ENCODE data around the gene YWHAB.

DNA sequence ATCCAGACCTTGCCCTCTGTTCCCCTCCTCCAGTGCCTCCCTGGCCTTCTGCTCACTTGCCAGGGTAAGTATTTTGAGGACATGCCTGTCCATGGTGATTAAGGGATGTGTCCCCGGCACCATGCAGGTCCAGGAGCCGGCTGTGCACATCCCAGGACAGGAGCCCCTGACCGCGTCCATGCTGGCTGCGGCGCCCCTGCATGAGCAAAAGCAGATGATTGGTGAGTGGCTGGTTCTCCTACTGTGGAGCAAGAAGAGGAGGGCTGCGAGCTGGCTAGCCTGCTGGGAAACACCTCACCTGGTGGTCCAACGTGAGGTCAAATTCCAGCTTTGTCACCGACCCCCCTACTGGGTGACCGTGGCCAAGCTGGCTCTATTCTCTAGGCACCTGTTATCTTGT, 51.0 kb downstream of the YWHAB start:
- no peak for TF ChIP-seq BHLHE40 (IDR thresholded peaks at IDR 0.05; ENCODE audit: low read depth, low read length)
- TF ChIP-seq, protein P1, sequence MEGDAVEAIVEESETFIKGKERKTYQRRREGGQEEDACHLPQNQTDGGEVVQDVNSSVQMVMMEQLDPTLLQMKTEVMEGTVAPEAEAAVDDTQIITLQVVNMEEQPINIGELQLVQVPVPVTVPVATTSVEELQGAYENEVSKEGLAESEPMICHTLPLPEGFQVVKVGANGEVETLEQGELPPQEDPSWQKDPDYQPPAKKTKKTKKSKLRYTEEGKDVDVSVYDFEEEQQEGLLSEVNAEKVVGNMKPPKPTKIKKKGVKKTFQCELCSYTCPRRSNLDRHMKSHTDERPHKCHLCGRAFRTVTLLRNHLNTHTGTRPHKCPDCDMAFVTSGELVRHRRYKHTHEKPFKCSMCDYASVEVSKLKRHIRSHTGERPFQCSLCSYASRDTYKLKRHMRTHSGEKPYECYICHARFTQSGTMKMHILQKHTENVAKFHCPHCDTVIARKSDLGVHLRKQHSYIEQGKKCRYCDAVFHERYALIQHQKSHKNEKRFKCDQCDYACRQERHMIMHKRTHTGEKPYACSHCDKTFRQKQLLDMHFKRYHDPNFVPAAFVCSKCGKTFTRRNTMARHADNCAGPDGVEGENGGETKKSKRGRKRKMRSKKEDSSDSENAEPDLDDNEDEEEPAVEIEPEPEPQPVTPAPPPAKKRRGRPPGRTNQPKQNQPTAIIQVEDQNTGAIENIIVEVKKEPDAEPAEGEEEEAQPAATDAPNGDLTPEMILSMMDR (conservative IDR thresholded peaks at IDR 0.05; ENCODE audit: low read depth, low read length): no peak
- TF ChIP-seq SMC3 (IDR thresholded peaks at IDR 0.05; ENCODE audit: low read depth, low read length): no peak
- no peak for TF ChIP-seq CEBPB (IDR thresholded peaks at IDR 0.05; ENCODE audit: low read depth, low read length)
- TF ChIP-seq MAFK (IDR thresholded peaks at IDR 0.05; ENCODE audit: low read depth, low read length): no peak
- TF ChIP-seq POLR2A (IDR thresholded peaks at IDR 0.05; ENCODE audit: low read depth, low read length): no peak
- no peak for TF ChIP-seq RAD21 (IDR thresholded peaks at IDR 0.05; ENCODE audit: low read length)
- no peak for TF ChIP-seq CHD1 (IDR thresholded peaks at IDR 0.05; ENCODE audit: low read depth, low read length)
- TF ChIP-seq RFX5 (IDR thresholded peaks at IDR 0.05; ENCODE audit: low read depth, low read length): no peak
- no peak for TF ChIP-seq FOS (IDR thresholded peaks at IDR 0.05; ENCODE audit: low read depth, low read length)
- TF ChIP-seq, protein P2, sequence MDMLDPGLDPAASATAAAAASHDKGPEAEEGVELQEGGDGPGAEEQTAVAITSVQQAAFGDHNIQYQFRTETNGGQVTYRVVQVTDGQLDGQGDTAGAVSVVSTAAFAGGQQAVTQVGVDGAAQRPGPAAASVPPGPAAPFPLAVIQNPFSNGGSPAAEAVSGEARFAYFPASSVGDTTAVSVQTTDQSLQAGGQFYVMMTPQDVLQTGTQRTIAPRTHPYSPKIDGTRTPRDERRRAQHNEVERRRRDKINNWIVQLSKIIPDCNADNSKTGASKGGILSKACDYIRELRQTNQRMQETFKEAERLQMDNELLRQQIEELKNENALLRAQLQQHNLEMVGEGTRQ (IDR thresholded peaks at IDR 0.05; ENCODE audit: low read depth, low read length): no peak

Measured in IMR-90 (cell line).